ENCODE results near the gene SWI5. TPM values are rescaled to one million over a fixed set of nuclear protein-coding genes. Genes with fewer than 3 reads are reported as not detected.
A peak's percentile ranks its signal among the peaks of the same experiment; 100 is the strongest.
"Not testable (repeated sequence)": the region's sequence is repeated elsewhere in the genome, so short reads cannot be mapped to it uniquely, and the experiment has no call there.

The SWI5 gene
- total RNA-seq (2021; ENCODE audit: unreplicated experiment) = 22.4 TPM
- 42.4 and 51.4 TPM in 2 replicates for polyA plus RNA-seq (2012)
- Bru-seq, nascent RNA = percentile 52 among the genes with signal in this experiment
- percentile 59 among the genes with signal in this experiment for BruChase-seq, experiment 1, labeled RNA remaining after a 6-hour chase
- percentile 54 among the genes with signal in this experiment for BruChase-seq, experiment 2, labeled RNA remaining after a 2-hour chase
- long read RNA-seq, transcript SWI5-203 (5 exons, 763 nt) = major isoform, 9 of 31 reads
- long read RNA-seq, partial matches to known transcripts = 4 of 31 reads
- long read RNA-seq, other reads (novel, unspliced or antisense) = 16 of 31 reads

DNA sequence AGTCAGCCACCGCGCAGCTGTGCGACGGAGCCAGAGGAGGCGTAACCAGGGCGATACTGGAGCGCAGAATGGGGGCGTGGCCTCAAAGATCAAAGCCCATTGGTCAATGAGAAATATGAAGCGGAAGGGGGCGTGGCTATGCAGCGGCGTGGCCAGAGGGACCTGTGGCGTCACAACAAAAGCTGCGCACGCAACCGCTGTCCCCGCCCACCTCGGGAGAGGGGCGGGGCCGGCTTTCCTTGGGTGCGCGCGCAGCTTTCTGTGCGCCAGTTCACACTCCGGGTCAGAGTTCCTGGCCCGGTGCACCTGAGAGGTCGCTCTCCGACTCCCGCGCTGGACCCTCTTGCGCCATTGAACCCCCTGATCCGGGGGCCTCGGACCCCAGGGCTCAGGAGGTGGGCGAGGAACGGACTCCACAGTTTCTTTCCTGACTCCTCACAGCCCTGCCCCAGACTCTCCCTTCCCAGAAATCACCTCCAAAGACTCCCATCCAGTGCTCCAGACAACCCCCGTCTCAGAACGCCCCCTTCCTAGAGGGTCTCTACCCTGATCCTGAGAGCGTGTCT is at the start of gene SWI5:
Gene SWI5 (plus strand): TSS at position 269 of the 566 bp plus-strand sequence.
- ATAC-seq = peak; percentile 89
- ChIA-PET POLR2A (interaction anchor here (0.8 to 1.1 kb wide), 4 partner anchors 9 to 86 kb away, joined by 3 to 4 read pairs (median 3); no protein-coding TSS in a partner anchor), RAD21 (ENCODE audit: low non-redundant PET in 1 of 2, low total read pairs in 2 of 2, uncharacterized antibody in 2 of 2, unreplicated experiment in 2 of 2) (interaction anchor here in 1 of 2 experiments (0.9 kb wide), 1 partner anchor 19 kb away, joined by 3 read pairs; no protein-coding TSS in a partner anchor), CTCF (interaction anchor here (0.9 to 1.0 kb wide), 2 partner anchors 9 to 19 kb away, joined by 3 read pairs; no protein-coding TSS in a partner anchor)
- no peak for TF ChIP-seq CEBPB (IDR thresholded peaks at IDR 0.05; ENCODE audit: low read depth)
- TF ChIP-seq POLR2A (IDR thresholded peaks at IDR 0.05; ENCODE audit: borderline replicate concordance, extremely low read depth, insufficient read depth, insufficient read length) = peak; percentile 93
- TF ChIP-seq SP1 (IDR thresholded peaks at IDR 0.05; ENCODE audit: low read depth) = no peak
- peak; percentile 98 for TF ChIP-seq POLR2AphosphoS5 (IDR thresholded peaks at IDR 0.05; ENCODE audit: low read depth, low read length)
- peak; percentile 56 for TF ChIP-seq TCF7L2 (IDR thresholded peaks at IDR 0.05; ENCODE audit: borderline replicate concordance, extremely low read depth, insufficient read depth, insufficient read length)
- Histone ChIP-seq H3K36me3 (ENCODE audit: control insufficient read depth in 1 of 2, insufficient read depth in 2 of 2, low read length in 2 of 2) (peaks cover 7 to 8% of the 10 kb centered on the region in 2 experiments; a peak in 2 of 4 replicates), H3K27ac (ENCODE audit: low read depth, low read length) (peak within 1 kb of the TSS; percentile 92), H4K20me1 (ENCODE audit: insufficient read depth) (no peaks in the 10 kb centered on the region), H3K9me2 (ENCODE audit: insufficient read depth) (no peaks in the 10 kb centered on the region), H3K4me3 (replicated peaks in 1 of 2; ENCODE audit: low read depth in 1 of 2, low read length in 2 of 2) (peak within 1 kb of the TSS; percentile 93 to 99), H3K27me3 (ENCODE audit: insufficient read depth, low read length) (no peaks in the 10 kb centered on the region), H2AFZ (ENCODE audit: low read depth, low read length, poor library complexity, severe bottlenecking) (no peak within 1 kb of the TSS), H3K4me1 (ENCODE audit: control insufficient read depth in 1 of 2, insufficient read depth in 2 of 2, low read length in 2 of 2) (peaks cover 17 to 32% of the 10 kb centered on the region in 2 experiments), H3K4me2 (ENCODE audit: low read length) (peak within 1 kb of the TSS; percentile 99), H3K9ac (ENCODE audit: low read length) (peak within 1 kb of the TSS; percentile 98), H3K9me3 (ENCODE audit: control insufficient read depth in 1 of 2, insufficient read depth in 1 of 2, low read depth in 1 of 2, low read length in 2 of 2) (no peaks in the 10 kb centered on the region), H3K79me2 (ENCODE audit: insufficient read depth, low read length) (peaks cover 23% of the 10 kb centered on the region)
- BruUV-seq (replicated peaks) = no TSS peak
- intact Hi-C loops (cut with micrococcal nuclease) = no loop called here
- DNase-seq (ENCODE audit: low read depth, low spot score) = peak; percentile 98

DNA sequence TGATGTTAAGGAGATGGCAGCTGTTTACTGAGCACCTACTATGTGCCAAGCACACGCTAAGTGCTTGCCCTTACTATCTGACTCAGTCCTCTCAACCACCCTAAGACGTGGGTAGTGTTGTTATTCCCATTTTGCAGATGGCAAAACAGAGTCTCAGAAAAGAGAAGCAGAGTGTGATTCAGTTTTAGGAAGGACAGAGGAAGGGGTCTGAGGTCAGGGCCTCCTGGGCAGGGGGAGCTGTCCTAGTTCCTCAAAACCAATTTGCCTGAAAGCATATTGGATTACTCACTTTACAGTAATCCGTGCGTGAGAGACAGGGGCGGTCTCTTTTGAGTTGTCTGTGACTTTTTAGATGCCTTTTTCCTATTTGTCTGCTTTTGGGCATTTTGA is 49.7 kb upstream of the SWI5 start:
- H3K9me3 ChIP-seq (ENCODE audit: control insufficient read depth in 1 of 2, insufficient read depth in 1 of 2, low read depth in 1 of 2, low read length in 2 of 2) = no peaks in the 10 kb centered on the region
- ChIA-PET POLR2A (no interaction called here), RAD21 (ENCODE audit: low non-redundant PET in 1 of 2, low total read pairs in 2 of 2, uncharacterized antibody in 2 of 2, unreplicated experiment in 2 of 2) (no interaction called here), CTCF (no interaction called here)
- no peaks in the 10 kb centered on the region for H4K20me1 ChIP-seq (ENCODE audit: insufficient read depth)
- intact Hi-C loops (cut with micrococcal nuclease) = no loop called here
- H3K27ac ChIP-seq (ENCODE audit: low read depth, low read length) = no peak overlapping the region
- no peak overlapping the region for H2AFZ ChIP-seq (ENCODE audit: low read depth, low read length, poor library complexity, severe bottlenecking)
- BruUV-seq (replicated peaks) = no TSS peak
- no peak overlapping the region for H3K9ac ChIP-seq (ENCODE audit: low read length)
- no peaks in the 10 kb centered on the region for H3K4me1 ChIP-seq (ENCODE audit: control insufficient read depth in 1 of 2, insufficient read depth in 2 of 2, low read length in 2 of 2)
- H3K4me2 ChIP-seq (ENCODE audit: low read length) = no peak overlapping the region
- no peak for TF ChIP-seq MAX (IDR thresholded peaks at IDR 0.05)
- TF ChIP-seq ELF1 (IDR thresholded peaks at IDR 0.05; ENCODE audit: borderline replicate concordance, low read depth) = no peak
- TF ChIP-seq ZNF274 (IDR thresholded peaks at IDR 0.05; ENCODE audit: low read depth, low read length) = no peak
- no peak overlapping the region for H3K4me3 ChIP-seq (replicated peaks in 1 of 2; ENCODE audit: low read depth in 1 of 2, low read length in 2 of 2)
- H3K36me3 ChIP-seq (ENCODE audit: control insufficient read depth in 1 of 2, insufficient read depth in 2 of 2, low read length in 2 of 2) = no peaks in the 10 kb centered on the region
- no peaks in the 10 kb centered on the region for H3K27me3 ChIP-seq (ENCODE audit: insufficient read depth, low read length)
- no peaks in the 10 kb centered on the region for H3K79me2 ChIP-seq (ENCODE audit: insufficient read depth, low read length)
- ATAC-seq (no peak), DNase-seq (ENCODE audit: low read depth, low spot score) (no peak)
- H3K9me2 ChIP-seq (ENCODE audit: insufficient read depth) = no peaks in the 10 kb centered on the region

DNA sequence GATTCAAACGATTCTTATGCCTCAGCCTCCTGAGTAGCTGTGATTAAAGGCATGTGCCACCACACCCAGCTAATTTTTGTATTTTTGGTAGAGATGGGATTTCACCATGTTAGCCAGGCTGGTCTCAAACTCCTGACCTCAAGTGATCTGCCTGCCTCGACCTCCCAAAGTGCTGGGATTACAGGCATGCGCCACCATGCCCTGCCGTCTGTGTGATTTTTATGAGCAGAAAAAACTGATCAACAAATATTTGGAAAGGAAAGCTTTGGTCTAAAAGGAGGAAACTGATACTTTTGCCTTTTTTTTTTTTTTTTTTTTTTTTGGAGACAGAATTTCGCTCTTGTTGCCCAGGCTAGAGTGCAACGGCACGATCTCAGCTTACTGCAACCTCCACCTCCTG is 45.2 kb upstream of the SWI5 start:
- POLR2A ChIA-PET = interaction anchor here (0.7 kb wide), 1 partner anchor 19 kb away, joined by 4 read pairs; no protein-coding TSS in a partner anchor
- DNase-seq (ENCODE audit: low read depth, low spot score); H2AFZ ChIP-seq (ENCODE audit: low read depth, low read length, poor library complexity, severe bottlenecking); H3K9ac ChIP-seq (ENCODE audit: low read length); H3K9me2 ChIP-seq (ENCODE audit: insufficient read depth); H4K20me1 ChIP-seq (ENCODE audit: insufficient read depth); H3K4me3 ChIP-seq (replicated peaks in 1 of 2; ENCODE audit: low read depth in 1 of 2, low read length in 2 of 2); H3K9me3 ChIP-seq (ENCODE audit: control insufficient read depth in 1 of 2, insufficient read depth in 1 of 2, low read depth in 1 of 2, low read length in 2 of 2); H3K79me2 ChIP-seq (ENCODE audit: insufficient read depth, low read length); RAD21 ChIA-PET (ENCODE audit: low non-redundant PET in 1 of 2, low total read pairs in 2 of 2, uncharacterized antibody in 2 of 2, unreplicated experiment in 2 of 2); H3K4me2 ChIP-seq (ENCODE audit: low read length); H3K4me1 ChIP-seq (ENCODE audit: control insufficient read depth in 1 of 2, insufficient read depth in 2 of 2, low read length in 2 of 2); ATAC-seq; CTCF ChIA-PET; H3K27me3 ChIP-seq (ENCODE audit: insufficient read depth, low read length); intact Hi-C loops (cut with micrococcal nuclease); H3K36me3 ChIP-seq (ENCODE audit: control insufficient read depth in 1 of 2, insufficient read depth in 2 of 2, low read length in 2 of 2); BruUV-seq (replicated peaks); H3K27ac ChIP-seq (ENCODE audit: low read depth, low read length): not testable (repeated sequence)

Measured in HCT116 (cell line).